ENCODE data around the gene DCTN2.
"Not testable (repeated sequence)": the region's sequence is repeated elsewhere in the genome, so short reads cannot be mapped to it uniquely, and the experiment has no call there.

DCTN2 gene

GRCh38 chr12:57513677-57514076 lies 33.3 kb downstream of the DCTN2 start:
- not testable (repeated sequence) for DNase-seq

- no peak for DNase-seq
These were observed 33.7 kb downstream of the DCTN2 start for GRCh38 chr12:57513266-57513665.

GRCh38 chr12:57512665-57513064 lies 34.3 kb downstream of the DCTN2 start:
- DNase-seq: no peak

- DNase-seq: no peak
These were observed 35.2 kb downstream of the DCTN2 start for GRCh38 chr12:57511588-57512325.

- no peak for DNase-seq
These were observed 35.8 kb downstream of the DCTN2 start for GRCh38 chr12:57511161-57511560.

- DNase-seq: not testable (repeated sequence)
These were observed 39.2 kb downstream of the DCTN2 start for GRCh38 chr12:57507796-57508195.

- DNase-seq: not testable (repeated sequence)
These were observed 40.5 kb downstream of the DCTN2 start for GRCh38 chr12:57506541-57506940.

GRCh38 chr12:57502311-57502969 lies 44.6 kb downstream of the DCTN2 start:
- DNase-seq: not testable (repeated sequence)

- DNase-seq: no peak
These were observed 46.8 kb downstream of the DCTN2 start for GRCh38 chr12:57500213-57500612.

- no peak for DNase-seq
These were observed 48.4 kb downstream of the DCTN2 start for GRCh38 chr12:57498571-57498970.

GRCh38 chr12:57498132-57498502 lies 48.9 kb downstream of the DCTN2 start:
- DNase-seq: no peak

- DNase-seq: no peak
These were observed 49.5 kb downstream of the DCTN2 start for GRCh38 chr12:57497223-57498131.

- DNase-seq: no peak
These were observed 50.2 kb downstream of the DCTN2 start for GRCh38 chr12:57496822-57497221.

- not testable (repeated sequence) for DNase-seq
These were observed 51.8 kb downstream of the DCTN2 start for GRCh38 chr12:57495051-57495701.

- DNase-seq: no peak
These were observed 55.4 kb downstream of the DCTN2 start for GRCh38 chr12:57491393-57492280.

GRCh38 chr12:57490126-57490525 lies 56.9 kb downstream of the DCTN2 start:
- no peak for DNase-seq

GRCh38 chr12:57489157-57489641 lies 57.8 kb downstream of the DCTN2 start:
- no peak for DNase-seq

- DNase-seq: no peak
These were observed 58.4 kb downstream of the DCTN2 start for GRCh38 chr12:57488402-57489156.

- DNase-seq: peak; percentile 97
These were observed 59.2 kb downstream of the DCTN2 start, which contains the start of gene MARS1 for GRCh38 chr12:57487597-57488401. MARS1 (plus strand) TSS chr12:57488068; CDS start chr12:57488091, 23 bp downstream.

- DNase-seq: no peak
These were observed 59.9 kb downstream of the DCTN2 start for GRCh38 chr12:57487055-57487596.

Data from CD4-positive, alpha-beta T cell treated with Interleukin-17A for 1 hour (primary cell).